ENCODE data around the gene ABCD3. TPM values are rescaled to one million over a fixed set of nuclear protein-coding genes. Genes with fewer than 3 reads are reported as not detected.

The ABCD3 gene
- total and polyA plus RNA-seq, 2 of the 13 experiments (the other 11 are each of a cell fraction or from before 2014, with no cell fraction given), result 27.5 to 166 TPM

- TF ChIP-seq POGK (CRISPR knock-in tag; conservative IDR thresholded peaks at IDR 0.05), result peak; percentile 68; the same call in 1 of the 2 replicates
- 0 out of 2 replicates have a peak, but pooled peaks have one; percentile 29 for TF ChIP-seq MLLT10 (CRISPR knock-in tag; IDR thresholded peaks at IDR 0.05)
- no peak for TF ChIP-seq ZNF724P (CRISPR knock-in tag; IDR thresholded peaks at IDR 0.05; ENCODE audit: borderline replicate concordance)
- no peak for TF ChIP-seq SNAPC5 (CRISPR knock-in tag; IDR thresholded peaks at IDR 0.05; ENCODE audit: borderline replicate concordance)
- TF ChIP-seq SMC3 (IDR thresholded peaks at IDR 0.05; ENCODE audit: low read length), result peak; percentile 30; the same call in 1 of the 2 replicates
- TF ChIP-seq CEBPB (IDR thresholded peaks at IDR 0.05; ENCODE audit: borderline replicate concordance, low read depth, low read length), result peak; percentile 90
- TF ChIP-seq SIX4 (CRISPR knock-in tag; IDR thresholded peaks at IDR 0.05), result peak; percentile 54
- peak; percentile 87 for TF ChIP-seq MXD3 (CRISPR knock-in tag; IDR thresholded peaks at IDR 0.05)
- no peak for TF ChIP-seq FOSL1 (CRISPR knock-in tag; IDR thresholded peaks at IDR 0.05; ENCODE audit: borderline replicate concordance)
- TF ChIP-seq ZNF549 (CRISPR knock-in tag; IDR thresholded peaks at IDR 0.05), result no peak
- no peak; the same call in 1 of the 2 replicates for TF ChIP-seq ZNF629 (CRISPR knock-in tag; conservative IDR thresholded peaks at IDR 0.05)
- TF ChIP-seq ZBTB4 (CRISPR knock-in tag; IDR thresholded peaks at IDR 0.05; ENCODE audit: borderline replicate concordance), result peak; percentile 67
- TF ChIP-seq PBX2 (CRISPR knock-in tag; IDR thresholded peaks at IDR 0.05), result no peak
- no peak for TF ChIP-seq ZNF3 (CRISPR knock-in tag; IDR thresholded peaks at IDR 0.05)
- no peak for TF ChIP-seq HMG20B (CRISPR knock-in tag; conservative IDR thresholded peaks at IDR 0.05)
- TF ChIP-seq PRDM15 (CRISPR knock-in tag; IDR thresholded peaks at IDR 0.05), result no peak
- TF ChIP-seq TRIM22 (IDR thresholded peaks at IDR 0.05), result no peak
Measured at GRCh38 chr1:94417978-94418663, at the start of gene ABCD3 (continued).

Measured in HepG2 (cell line).